ENCODE results near the gene RASAL2. TPM values are rescaled to one million over a fixed set of nuclear protein-coding genes. Genes with fewer than 3 reads are reported as not detected.

The RASAL2 gene
- polyA plus RNA-seq, 2 of the 4 experiments (the other 2 are of a cell fraction), result 7.1 to 17.6 TPM

- TF ChIP-seq CTCF (IDR thresholded peaks at IDR 0.05) (no peak), MAX (IDR thresholded peaks at IDR 0.05) (no peak)
These were observed 86.5 kb downstream of the RASAL2 start (continued) for GRCh38 chr1:178180405-178180804.

- TF ChIP-seq TP53 (CRISPR knock-in tag; IDR thresholded peaks at IDR 0.05) (no peak), POLR2A (IDR thresholded peaks at IDR 0.05; ENCODE audit: low read length) (no peak), KDM5A (IDR thresholded peaks at IDR 0.05) (no peak), RNF2 (IDR thresholded peaks at IDR 0.05; ENCODE audit: borderline replicate concordance, low read depth) (no peak), HOXA7 (CRISPR knock-in tag; IDR thresholded peaks at IDR 0.05) (no peak), ATOH8 (CRISPR knock-in tag; IDR thresholded peaks at IDR 0.05; ENCODE audit: low read depth) (no peak), BCL3 (IDR thresholded peaks at IDR 0.05) (no peak), ZFP36 (IDR thresholded peaks at IDR 0.05; ENCODE audit: borderline replicate concordance, partially characterized antibody) (no peak), JUNB (IDR thresholded peaks at IDR 0.05) (no peak), RFX5 (IDR thresholded peaks at IDR 0.05) (no peak), PBX3 (IDR thresholded peaks at IDR 0.05) (no peak), RARB (CRISPR knock-in tag; IDR thresholded peaks at IDR 0.05) (no peak), MAX (IDR thresholded peaks at IDR 0.05) (no peak), CHD2 (IDR thresholded peaks at IDR 0.05; ENCODE audit: low read length, partially characterized antibody) (no peak), NR3C1 (IDR thresholded peaks at IDR 0.05) (no peak), BHLHE40 (IDR thresholded peaks at IDR 0.05; ENCODE audit: low read depth, low read length) (no peak), HMGXB4 (CRISPR knock-in tag; IDR thresholded peaks at IDR 0.05; ENCODE audit: borderline replicate concordance) (no peak), POLR2AphosphoS2 (conservative IDR thresholded peaks at IDR 0.05; ENCODE audit: low read length) (no peak)
- H3K4me2 ChIP-seq, result no peak overlapping the region
- ATAC-seq (no peak), FAIRE-seq (no peak), DNase-seq (ENCODE audit: low read depth in 1 of 2, low spot score in 1 of 2) (no peak)
- ChIA-PET CTCF (no interaction called here), POLR2A (no interaction called here)
- H3K4me3 ChIP-seq, result no peak overlapping the region
- H3K9me3 ChIP-seq, result no peaks in the 10 kb centered on the region
- H3K4me1 ChIP-seq, result no peaks in the 10 kb centered on the region
- no peak overlapping the region for H3K27ac ChIP-seq
These were observed 89.9 kb downstream of the RASAL2 start for GRCh38 chr1:178183796-178184195.

Data from A549 (cell line).